ENCODE data around the gene TUBA1B.
A peak's percentile ranks its signal among the peaks of the same experiment; 100 is the strongest.

GRCh38 chr12:49089821-49090773 lies 41.1 kb downstream of the TUBA1B start:
- TF ChIP-seq CTCF (conservative IDR thresholded peaks at IDR 0.05; ENCODE audit: low read depth, low read length) (peak; percentile 57), EZH2 (IDR thresholded peaks at IDR 0.05; ENCODE audit: borderline replicate concordance, low read depth, low read length, poor library complexity, severe bottlenecking) (peak; percentile 70)
